HG02840 (cell line): ENCODE measurements around the gene TMEM171.
A peak's percentile ranks its signal among the peaks of the same experiment; 100 is the strongest.

Source experiments
- ATAC-seq: cut with Tn5 transposase; IDR thresholded peaks from one replicate; pipeline ENCODE4 v1.9.1; 2021; ENCODE audit warnings: mild to moderate bottlenecking, moderate library complexity, moderate number of reproducible peaks; ENCODE audit not compliant: unreplicated experiment, low FRiP score

Gene TMEM171

DNA sequence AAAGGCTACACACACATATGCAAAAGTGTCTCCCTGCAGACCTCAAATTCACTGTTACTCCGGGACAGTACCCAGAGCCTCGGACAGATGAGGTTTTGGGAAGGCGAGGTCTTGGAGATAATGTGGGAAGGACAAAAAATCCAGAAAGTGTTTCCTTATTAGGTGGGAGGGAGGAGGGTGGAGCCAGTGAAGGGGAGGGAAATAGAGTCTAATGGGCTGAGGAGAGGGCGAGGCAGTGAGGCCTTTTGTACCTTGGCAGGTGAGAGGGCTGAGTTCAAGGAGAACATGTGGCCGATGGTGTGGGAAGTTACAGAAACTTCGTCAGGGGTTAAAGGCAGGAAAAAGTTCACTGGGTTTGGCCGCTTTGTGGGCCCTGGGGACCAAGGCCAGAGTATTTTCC lies 30.5 kb downstream of the TMEM171 start:
- no peak for ATAC-seq

DNA sequence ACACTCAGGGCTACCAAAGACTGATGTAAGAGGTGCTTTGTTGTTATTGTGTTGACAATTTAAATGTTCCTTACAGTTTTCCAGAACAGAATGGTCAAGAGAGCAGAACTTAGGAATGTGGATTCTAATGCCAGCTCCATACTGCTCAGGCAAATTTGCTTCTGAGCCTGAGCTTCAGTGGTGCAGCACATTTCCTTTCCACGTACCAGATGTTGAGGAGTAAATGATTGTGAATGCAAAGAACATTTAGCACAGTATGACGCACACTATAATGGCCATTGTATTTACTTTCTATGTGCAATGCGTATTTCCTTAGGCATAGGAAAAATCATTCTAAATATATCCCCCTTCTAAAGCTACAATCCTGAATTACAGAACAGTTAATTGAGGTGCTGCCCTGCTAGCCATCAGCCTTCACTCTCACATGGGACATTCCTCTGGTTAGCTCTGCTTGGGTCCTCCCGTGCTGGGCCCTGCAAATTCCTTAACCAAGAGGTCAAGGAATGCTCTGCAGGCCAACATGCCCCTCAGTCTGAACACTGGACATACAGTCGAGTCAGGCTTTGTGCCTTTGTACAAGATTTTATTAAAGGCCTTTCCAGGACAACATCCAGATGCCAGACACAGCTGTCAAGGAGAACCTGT lies 31.5 kb downstream of the TMEM171 start:
- no peak for ATAC-seq

DNA sequence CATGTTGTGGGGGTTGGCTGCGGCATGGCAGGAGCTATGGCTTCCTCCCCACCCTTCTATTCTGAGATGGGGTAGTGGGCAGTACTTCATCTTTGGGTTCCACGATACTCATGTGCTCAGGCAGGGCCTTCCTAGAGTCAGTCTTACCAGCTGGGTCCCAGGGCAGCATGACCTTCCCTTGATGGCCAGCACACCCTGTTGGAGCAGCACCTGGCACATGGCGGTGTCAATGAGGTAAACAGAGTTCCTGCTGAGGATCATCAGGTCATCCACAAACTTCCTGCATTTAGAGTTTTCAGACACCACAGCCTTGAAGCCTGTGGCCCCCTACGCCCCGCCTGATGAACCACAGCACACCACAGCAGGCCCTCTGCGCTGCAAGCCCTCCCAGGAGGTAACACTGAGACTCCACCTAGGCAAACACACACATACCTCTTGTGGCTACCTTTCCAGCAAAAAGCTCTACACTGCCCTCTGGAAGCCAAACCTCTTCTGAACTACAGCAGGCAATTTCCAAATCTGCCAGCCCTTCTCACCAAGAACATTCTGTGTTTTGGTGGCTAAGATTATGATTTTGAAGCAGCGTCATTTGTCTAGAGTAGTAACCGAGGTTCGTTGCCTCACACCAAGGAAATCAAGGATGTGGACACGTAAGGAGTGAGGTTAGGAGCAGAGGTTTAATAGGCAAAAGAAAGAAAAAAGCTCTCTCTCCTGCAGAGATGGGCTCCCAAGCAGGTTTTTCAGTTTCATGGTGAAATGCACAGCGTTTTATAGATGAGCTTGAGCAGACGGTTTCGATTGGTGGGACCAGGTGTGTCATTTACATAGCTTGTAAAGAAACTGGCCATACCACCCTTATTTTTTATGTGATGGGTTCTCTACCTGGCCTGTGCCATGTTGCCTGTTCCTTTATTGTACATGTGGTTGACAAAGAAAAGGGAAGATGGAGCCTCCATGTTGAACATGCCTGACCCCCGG lies 32.3 kb downstream of the TMEM171 start:
- no peak for ATAC-seq

DNA sequence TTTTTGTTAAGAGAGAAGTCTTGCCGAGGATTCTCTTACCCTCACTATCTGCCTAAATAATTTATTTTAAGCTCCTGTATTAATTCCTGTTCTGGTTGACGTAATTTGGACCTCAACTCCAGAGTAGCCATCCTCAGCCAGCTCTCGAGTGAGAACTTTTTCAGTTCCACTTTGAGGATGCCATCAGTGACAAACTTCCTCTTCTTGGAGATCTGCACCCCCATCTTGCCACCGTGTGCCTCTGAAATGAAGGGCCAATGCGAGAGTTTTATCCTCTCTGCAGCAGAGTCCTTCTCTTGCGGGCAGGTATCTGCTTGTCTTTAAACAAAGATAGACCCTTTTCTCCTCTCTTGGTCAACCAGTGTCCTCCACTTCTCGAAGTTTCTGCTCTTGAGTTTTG lies 33.1 kb downstream of the TMEM171 start:
- ATAC-seq, result no peak

DNA sequence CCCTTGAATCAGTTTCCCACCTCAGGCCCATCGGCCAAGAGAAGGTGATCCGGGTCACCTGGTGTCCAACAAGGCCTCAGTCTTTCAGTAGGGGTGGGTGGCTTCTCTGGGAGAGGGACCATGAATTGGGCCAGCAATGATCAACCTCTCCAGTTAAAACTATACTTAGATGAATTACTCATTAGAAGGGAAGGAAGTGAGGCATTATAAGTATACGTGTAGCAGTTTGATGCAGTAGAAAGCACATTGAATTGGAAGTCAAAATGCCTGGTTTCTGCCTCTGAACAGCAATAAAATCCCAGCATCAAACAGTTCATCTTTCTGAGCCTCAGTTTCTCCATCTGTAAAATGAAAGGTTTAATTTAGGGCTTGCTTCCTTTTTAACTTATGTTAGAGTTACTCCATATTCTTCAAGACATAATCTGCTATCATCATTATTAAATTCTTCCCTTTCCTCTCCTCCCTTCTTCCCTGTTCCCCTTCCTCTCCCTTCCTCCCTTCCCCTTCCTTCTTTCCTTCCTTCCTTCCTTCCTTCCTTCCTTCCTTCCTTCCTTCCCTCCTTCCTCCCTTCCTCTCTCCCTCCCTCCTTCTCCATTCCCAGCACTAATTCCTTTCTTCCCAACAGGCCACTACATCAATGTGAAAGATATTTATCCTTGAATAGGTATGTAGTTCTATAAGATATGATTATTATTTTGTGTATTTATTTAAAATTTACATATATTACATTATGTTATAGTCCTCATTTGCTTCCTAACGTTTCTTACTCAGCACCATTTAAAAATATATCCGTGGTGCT lies 34.0 kb downstream of the TMEM171 start:
- ATAC-seq, result no peak

DNA sequence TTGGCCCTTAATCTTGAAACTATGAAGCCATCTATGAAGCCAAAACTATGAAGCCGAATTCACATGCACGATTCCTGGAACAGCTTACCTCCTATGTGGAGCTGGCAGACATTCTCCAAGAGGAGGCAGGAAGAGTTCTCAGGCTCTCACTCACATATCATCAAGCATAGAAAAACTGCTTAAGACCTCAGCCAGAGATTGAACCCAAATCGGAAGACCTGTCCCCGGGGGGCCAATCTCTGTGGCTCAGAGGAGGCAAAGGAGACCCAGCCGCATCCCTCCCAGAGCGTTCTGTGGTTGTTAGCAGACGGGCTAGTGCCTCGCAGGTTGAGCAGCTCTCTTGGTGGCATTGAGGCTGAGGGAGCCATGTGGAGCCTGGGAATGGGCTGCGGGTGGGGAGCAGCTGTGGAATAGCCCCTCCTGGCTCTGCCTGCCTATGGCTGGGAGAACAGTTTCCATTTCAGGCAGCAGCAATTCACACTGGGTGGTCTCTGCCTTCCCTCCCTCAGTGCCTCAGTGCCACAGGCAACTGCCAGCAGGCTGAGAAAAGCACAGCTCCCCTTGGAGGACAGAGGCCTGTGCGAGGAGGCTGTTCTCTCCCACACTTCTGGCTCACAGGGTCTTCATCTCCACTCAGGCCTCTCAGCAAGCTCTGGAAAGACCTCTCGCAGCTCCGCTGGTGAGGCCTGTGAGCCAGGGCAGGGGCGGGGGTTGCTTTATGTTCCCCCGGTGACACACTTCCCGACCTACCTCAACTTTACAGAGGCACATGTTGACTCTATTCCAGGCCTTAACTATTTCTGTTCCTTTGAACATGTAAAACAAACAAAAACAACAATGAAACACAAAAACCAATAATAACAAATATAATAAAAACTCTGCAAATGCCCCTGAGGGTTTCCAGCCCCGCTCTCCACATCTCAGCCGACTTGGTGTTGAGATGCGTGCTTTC lies 35.2 kb downstream of the TMEM171 start:
- ATAC-seq, result no peak

DNA sequence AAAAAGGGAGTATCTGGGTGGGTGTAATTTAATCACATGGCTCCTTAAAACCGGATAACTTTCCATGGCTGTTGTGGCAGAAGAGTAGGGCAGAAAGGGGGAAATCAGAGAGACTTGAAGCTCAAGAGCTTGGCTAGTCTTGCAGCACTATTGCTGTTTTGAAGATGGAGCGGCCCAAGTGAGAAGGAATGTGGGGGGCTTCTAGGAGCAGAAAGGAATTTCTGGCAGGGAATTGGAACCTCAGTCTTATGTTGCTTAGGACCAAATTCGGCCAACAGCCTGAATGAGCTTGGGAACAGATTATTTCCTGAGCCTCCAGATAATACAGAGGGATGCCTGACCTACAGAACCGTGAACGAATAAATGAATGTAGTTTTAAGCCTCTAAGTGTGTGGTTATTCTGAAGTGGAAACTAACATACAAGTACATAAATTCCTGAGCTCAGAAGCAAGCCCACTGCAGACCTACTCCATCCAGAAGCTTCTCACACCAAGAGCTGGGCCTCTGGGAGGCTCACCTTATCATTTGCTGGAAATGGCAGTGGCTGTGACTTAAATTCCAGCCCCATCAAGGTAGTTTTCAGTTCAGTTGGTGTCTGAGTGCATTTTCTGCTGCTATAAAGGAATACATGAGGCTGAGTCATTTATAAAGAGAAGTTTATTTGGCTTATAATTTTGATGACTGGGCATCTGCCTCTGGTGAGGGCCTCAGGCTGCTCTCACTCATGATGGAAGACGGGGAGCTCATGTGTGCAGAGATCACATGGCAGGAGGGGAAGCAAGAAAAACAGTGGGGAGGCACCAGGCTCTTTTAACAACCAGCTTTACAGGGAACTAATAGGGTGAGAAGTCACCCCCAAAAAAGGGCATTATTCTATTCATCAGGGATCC lies 37.3 kb downstream of the TMEM171 start:
- no peak for ATAC-seq

DNA sequence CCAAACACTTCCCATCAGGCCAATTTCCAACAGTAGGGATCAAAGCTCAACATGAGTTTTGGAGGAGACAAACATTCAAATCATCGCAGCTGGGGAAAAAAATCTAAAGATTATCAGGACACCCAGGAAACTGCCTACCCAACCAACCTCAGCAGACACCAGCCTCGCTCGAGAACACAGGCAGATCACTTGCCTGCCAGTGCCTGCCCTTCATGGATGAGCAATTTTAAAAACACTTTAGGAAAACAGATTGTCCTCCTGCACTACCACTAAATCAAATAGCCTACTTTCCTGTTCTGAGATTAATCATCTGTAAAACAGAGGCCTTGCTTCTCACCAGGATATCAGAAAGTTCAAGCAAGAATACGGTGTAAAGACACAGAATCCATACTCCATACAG lies 37.9 kb downstream of the TMEM171 start:
- no peak for ATAC-seq

DNA sequence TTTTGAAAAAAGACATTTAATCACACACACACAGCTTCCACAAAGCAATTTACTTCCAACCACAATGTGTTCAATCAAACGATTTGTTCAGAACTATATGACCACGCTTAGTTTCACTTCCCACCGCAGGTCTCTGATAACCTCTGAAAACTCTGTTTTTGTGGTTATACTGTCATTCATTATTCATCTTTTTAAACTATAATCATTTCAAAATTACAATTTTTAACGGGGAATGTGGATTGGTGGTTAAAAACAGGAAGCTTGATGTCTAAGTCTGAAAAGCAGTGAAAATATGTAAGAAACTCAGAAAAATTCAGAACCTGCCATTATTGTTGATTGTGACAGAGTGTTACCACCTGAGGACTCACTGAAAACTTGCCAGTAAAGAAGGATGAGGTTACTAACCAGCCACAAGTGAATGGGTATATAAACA lies 39.9 kb downstream of the TMEM171 start:
- ATAC-seq, result peak; percentile 66

DNA sequence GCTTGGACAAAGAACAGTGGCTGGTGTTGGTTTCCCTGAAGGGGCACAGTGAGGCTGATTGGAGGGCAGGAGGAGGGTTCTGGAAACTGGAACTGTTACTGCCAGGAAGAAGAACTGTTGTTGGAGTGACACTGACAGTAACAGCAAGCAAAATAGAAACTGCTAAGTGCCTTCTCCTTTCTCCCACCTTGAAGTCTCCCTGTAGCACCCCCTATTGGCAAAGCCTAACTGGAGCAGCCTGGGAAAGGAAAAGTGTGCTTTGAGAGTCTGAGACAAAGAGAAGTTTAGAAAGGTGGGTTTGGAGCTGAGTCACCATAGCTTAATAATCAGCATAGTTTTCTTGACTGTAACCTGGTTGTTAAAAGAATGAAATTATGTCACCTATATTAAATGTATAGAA lies 50.1 kb downstream of the TMEM171 start:
- no peak for ATAC-seq

DNA sequence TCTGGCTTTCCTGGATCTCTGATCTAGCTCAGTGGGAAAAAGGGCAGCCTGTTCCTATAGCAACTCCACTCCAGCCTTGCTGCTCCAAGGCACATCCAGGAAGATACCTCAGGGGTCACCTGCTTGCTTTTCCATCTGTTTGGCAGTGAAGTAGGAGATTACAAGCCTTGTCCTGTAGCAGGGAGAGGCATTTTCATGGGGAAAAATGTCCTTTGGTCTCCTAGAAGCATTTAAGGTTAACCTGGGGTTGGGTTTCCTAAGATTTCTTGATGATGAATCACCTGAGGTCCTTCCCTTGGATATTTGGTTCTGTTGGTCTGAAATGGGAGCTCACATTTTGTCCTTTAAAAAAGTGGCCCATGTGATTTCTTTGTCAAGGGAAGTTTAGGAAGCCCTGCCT lies 51.1 kb downstream of the TMEM171 start:
- ATAC-seq, result no peak

DNA sequence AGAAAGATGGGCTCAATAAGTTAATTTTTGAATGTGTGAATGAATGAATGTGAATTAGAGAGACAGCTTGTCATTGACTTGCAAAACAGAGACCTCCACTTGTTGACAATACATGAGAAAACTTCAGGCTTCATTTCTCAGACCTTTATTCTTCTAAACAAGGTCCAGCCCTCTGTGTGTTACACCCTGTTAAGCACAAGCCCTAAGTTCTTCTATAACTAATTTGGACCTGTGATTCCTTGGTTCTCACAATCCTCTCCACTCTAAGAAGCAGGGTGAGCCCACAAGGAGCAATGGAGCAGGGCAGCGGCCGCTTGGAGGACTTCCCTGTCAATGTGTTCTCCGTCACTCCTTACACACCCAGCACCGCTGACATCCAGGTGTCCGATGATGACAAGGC lies 52.6 kb downstream of the TMEM171 start, which contains the start of gene TMEM174:
Gene TMEM174 (plus strand): TSS at position 243 of the 400 bp plus-strand sequence. CDS start 51 bp downstream, at position 294.
- ATAC-seq, result no peak

DNA sequence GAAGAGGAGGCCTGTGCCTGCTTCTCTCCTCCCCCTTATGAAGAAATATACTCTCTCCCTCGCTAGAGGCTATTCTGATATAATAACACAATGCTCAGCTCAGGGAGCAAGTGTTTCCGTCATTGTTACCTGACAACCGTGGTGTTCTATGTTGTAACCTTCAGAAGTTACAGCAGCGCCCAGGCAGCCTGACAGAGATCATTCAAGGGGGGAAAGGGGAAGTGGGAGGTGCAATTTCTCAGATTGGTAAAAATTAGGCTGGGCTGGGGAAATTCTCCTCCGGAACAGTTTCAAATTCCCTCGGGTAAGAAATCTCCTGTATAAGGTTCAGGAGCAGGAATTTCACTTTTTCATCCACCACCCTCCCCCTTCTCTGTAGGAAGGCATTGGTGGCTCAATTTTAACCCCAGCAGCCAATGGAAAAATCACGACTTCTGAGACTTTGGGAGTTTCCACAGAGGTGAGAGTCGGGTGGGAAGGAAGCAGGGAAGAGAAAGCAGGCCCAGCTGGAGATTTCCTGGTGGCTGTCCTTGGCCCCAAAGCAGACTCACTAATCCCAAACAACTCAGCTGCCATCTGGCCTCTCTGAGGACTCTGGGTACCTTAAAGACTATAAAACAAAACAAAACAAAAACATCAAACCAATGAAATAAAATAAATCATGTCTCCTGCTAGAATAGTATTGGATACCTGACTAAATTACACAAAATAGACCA lies 53.9 kb downstream of the TMEM171 start:
- ATAC-seq, result no peak

DNA sequence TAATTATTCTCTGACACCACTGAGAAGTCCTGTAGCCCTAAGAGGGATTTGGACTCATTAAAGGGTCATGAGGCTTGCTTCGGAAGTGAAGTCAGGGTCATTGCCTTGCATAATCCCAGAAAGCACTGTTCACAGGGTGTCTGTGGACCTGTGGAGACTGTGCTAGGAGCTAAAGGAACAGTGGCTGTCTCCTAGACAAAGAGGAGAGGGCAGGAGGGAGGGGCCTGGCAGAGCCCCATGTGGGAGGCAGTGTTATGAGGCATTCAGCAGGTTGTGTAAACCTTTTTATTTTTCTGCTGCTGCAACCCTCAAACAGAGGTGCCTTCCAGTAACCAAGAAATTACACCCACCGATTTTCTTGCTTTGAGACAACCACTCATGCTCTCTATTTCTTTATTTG lies 55.9 kb downstream of the TMEM171 start:
- no peak for ATAC-seq

DNA sequence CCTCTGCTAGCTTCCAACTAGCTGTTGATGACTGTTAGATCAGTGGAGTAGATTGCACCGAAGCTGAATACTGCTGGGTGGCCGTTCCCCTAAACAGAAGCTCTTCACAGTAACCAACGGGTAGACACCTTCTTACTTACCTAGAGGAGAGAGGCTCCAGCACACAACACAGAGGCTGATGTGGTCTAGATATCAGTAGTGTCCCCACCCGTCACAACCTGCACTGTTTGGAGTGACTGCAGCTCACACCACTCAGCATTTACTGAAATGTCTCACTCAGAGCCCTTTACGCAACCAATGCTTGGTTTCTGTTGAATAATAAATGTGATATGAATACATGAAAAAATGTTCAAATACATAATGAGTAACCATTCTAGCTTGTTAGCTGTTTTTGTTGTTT lies 57.9 kb downstream of the TMEM171 start:
- no peak for ATAC-seq

DNA sequence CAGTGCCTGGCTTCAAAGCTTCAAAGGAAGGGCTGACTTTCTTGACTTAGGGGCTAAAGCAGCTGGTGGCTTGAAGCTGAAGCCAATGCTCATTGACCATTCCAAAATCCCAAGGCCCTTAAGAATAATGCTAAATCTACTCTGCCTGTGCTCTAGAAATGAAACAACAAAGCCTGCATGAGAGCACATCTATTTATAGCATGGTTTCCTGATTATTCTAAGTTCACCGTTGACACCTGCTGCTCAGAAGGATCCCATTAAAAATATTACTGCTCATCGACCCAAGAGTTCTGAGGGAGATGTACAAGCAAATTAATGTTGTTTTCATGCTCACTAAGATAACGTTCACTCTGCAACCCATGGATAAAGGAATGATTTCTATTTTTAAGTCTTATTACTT lies 59.4 kb downstream of the TMEM171 start:
- no peak for ATAC-seq

DNA sequence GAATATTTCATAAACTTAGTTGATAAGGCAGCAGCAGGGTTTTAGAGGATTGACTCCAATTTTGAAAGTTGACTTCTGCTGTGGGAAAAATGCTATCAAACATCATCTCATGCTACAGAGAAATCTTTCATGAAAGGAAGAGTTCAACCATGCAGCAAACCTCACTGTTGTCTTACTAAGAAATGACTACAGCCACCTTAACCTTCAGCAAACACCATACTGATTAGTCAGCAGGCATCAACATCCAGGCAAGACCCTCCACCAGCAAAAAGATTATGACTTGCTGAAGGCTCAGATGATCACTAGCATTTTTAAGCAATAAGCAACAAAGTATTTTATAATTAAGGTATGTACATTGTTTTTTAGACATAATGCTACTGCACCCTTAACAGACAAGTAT lies 60.2 kb downstream of the TMEM171 start:
- no peak for ATAC-seq
